ENCODE results near the gene SLC34A1.

DNA sequence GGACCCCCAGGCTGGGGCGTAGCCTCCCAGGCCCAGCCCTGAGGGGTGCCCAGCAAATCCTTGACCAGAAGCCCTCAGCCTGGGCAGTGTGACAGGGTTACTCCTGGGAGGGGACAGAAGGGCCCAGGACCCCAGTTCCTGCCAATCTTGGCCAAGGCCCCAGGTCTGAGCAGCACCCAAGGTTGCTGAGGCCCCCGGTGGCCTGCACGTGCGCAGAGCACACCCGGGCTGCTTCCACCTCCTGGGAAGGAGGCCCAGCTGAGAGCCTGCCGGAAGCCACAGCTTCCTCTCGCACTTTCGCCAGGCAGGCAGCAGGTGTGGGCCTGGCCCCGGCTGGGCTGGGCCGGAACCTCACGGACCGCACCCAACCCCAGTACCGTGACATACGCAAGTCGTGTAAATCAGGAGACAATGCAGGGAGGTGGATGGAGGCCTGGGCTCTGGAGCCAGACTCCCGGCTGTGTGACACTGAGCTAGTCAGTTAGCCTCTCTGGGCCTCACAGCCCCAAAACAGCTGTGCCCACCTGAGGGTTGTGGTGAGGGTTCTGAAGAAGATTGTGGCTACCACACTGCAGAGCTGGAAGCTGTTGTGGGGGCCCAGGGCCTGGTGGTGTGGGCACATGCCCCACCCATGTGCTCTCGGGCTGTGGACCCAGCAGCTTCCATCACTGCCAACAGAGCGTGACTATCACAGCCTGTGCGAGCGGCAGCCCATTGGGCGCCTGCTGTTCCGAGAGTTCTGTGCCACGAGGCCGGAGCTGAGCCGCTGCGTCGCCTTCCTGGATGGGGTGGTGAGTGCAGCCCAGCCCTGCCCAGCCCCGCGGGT, 47.3 kb downstream of the SLC34A1 start:
- TF ChIP-seq, protein P1, sequence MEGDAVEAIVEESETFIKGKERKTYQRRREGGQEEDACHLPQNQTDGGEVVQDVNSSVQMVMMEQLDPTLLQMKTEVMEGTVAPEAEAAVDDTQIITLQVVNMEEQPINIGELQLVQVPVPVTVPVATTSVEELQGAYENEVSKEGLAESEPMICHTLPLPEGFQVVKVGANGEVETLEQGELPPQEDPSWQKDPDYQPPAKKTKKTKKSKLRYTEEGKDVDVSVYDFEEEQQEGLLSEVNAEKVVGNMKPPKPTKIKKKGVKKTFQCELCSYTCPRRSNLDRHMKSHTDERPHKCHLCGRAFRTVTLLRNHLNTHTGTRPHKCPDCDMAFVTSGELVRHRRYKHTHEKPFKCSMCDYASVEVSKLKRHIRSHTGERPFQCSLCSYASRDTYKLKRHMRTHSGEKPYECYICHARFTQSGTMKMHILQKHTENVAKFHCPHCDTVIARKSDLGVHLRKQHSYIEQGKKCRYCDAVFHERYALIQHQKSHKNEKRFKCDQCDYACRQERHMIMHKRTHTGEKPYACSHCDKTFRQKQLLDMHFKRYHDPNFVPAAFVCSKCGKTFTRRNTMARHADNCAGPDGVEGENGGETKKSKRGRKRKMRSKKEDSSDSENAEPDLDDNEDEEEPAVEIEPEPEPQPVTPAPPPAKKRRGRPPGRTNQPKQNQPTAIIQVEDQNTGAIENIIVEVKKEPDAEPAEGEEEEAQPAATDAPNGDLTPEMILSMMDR (IDR thresholded peaks at IDR 0.05), result no peak
- peak in 1 of 4 donors; percentile 8 for TF ChIP-seq POLR2A (IDR thresholded peaks at IDR 0.05)
- peak; percentile 22 to 47 for TF ChIP-seq POLR2AphosphoS5 (IDR thresholded peaks at IDR 0.05)

Data from upper lobe of left lung (tissue), 4 donors.